HEK293 (cell line): Measurements from ENCODE around the gene HIP1.

Experiments used
- CTCF ChIA-PET: fragments of 350-600 bp; formaldehyde crosslinking; extraction: SDS; loops from one replicate; lab custom pipeline; 2021; ENCODE audit warnings: antibody characterized with exemption; lab: Yijun Ruan, JAX
- POLR2A ChIA-PET: fragments of 300-600 bp; formaldehyde crosslinking; extraction: SDS; loops from one replicate; lab custom pipeline; 2020; ENCODE audit warnings: antibody characterized with exemption, inconsistent platforms; lab: Yijun Ruan, JAX
- H3K27ac ChIP-seq: fragments of 200-500 bp; sonication (Bioruptor generic); 2 replicates; pipeline ENCODE4 v1.5.1; 2014; ENCODE audit warnings: low read depth, low read length, control low read depth, inconsistent platforms; ENCODE audit errors: extremely low read depth
- H3K36me3 ChIP-seq, 2 experiments: fragments of 200-500 bp in 1 of 2; sonication (Bioruptor generic) in 1 of 2; 1 replicate in 1 of 2; 2 replicates in 1 of 2; pipeline ENCODE4 v1.5.1; 2014 to 2017; ENCODE audit warnings: inconsistent platforms in 2 of 2, low read length in 2 of 2; ENCODE audit not compliant: control insufficient read depth in 2 of 2, insufficient read depth in 1 of 2
- H3K4me1 ChIP-seq: fragments of 200-500 bp; sonication (Bioruptor generic); 2 replicates; pipeline ENCODE4 v1.5.1; 2014; ENCODE audit warnings: mild to moderate bottlenecking, low read length, inconsistent platforms; ENCODE audit not compliant: control insufficient read depth, insufficient read depth
- H3K4me3 ChIP-seq: 2 replicates; pipeline ENCODE4 v1.5.1; 2011; ENCODE audit warnings: low read depth, mild to moderate bottlenecking, control low read depth, low read length, moderate library complexity
- H3K9me3 ChIP-seq: fragments of 200-500 bp; sonication (Bioruptor generic); 2 replicates; pipeline ENCODE4 v1.5.1; 2014; ENCODE audit warnings: low read depth, low read length, inconsistent platforms; ENCODE audit not compliant: control insufficient read depth, insufficient read depth
- PRDM10 ChIP-seq: fragments of 450-650 bp; formaldehyde crosslinking; IDR thresholded peaks from 2 replicates; pipeline ENCODE4 v1.5.1; 2016; ENCODE audit warnings: missing biosample characterization, missing genetic modification characterization
- TCF7L2 ChIP-seq: IDR thresholded peaks from 2 replicates; pipeline ENCODE4 v1.6.1; 2011; ENCODE audit warnings: low read depth, mild to moderate bottlenecking, inconsistent platforms, low read length, moderate library complexity, borderline replicate concordance
- YY1 ChIP-seq: fragments of 450-650 bp; formaldehyde crosslinking; IDR thresholded peaks from 2 replicates; pipeline ENCODE4 v1.5.1; 2018; ENCODE audit warnings: missing biosample characterization, missing genetic modification characterization
- ZIC2 ChIP-seq: fragments of 450-650 bp; formaldehyde crosslinking; IDR thresholded peaks from 2 replicates; pipeline ENCODE4 v1.5.1; 2016; ENCODE audit warnings: missing biosample characterization, missing genetic modification characterization
- ZNF202 ChIP-seq: fragments of 450-650 bp; formaldehyde crosslinking; IDR thresholded peaks from 2 replicates; pipeline ENCODE4 v1.5.1; 2016; ENCODE audit warnings: missing biosample characterization, missing genetic modification characterization, borderline replicate concordance
- ZNF239 ChIP-seq: fragments of 450-650 bp; formaldehyde crosslinking; IDR thresholded peaks from 2 replicates; pipeline ENCODE4 v1.5.1; 2016; ENCODE audit warnings: missing biosample characterization, missing genetic modification characterization
- ZNF248 ChIP-seq: fragments of 450-650 bp; formaldehyde crosslinking; IDR thresholded peaks from 2 replicates; pipeline ENCODE4 v1.5.1; 2017; ENCODE audit warnings: missing biosample characterization, missing genetic modification characterization
- ZNF394 ChIP-seq: fragments of 450-650 bp; formaldehyde crosslinking; IDR thresholded peaks from 2 replicates; pipeline ENCODE4 v1.5.1; 2016; ENCODE audit warnings: missing biosample characterization, missing genetic modification characterization, mild to moderate bottlenecking, moderate library complexity, borderline replicate concordance
- ZNF433 ChIP-seq: fragments of 450-650 bp; formaldehyde crosslinking; IDR thresholded peaks from 2 replicates; pipeline ENCODE4 v1.5.1; 2016; ENCODE audit warnings: missing biosample characterization, missing genetic modification characterization, low read depth
- ZNF558 ChIP-seq: fragments of 450-650 bp; formaldehyde crosslinking; IDR thresholded peaks from 2 replicates; pipeline ENCODE4 v1.5.1; 2016; ENCODE audit warnings: missing biosample characterization, missing genetic modification characterization
- ZNF658 ChIP-seq: fragments of 450-650 bp; formaldehyde crosslinking; IDR thresholded peaks from 2 replicates; pipeline ENCODE4; 2016; ENCODE audit warnings: missing biosample characterization, missing genetic modification characterization
- ZNF768 ChIP-seq: fragments of 450-650 bp; formaldehyde crosslinking; IDR thresholded peaks from 2 replicates; pipeline ENCODE4 v1.5.1; 2018; ENCODE audit warnings: missing biosample characterization, mild to moderate bottlenecking, missing genetic modification characterization
- ZNF837 ChIP-seq: fragments of 450-650 bp; formaldehyde crosslinking; IDR thresholded peaks from 2 replicates; pipeline ENCODE4 v1.5.1; 2016; ENCODE audit warnings: missing biosample characterization, missing genetic modification characterization
- ZSCAN16 ChIP-seq: fragments of 450-650 bp; formaldehyde crosslinking; IDR thresholded peaks from 2 replicates; pipeline ENCODE4 v1.5.1; 2016; ENCODE audit warnings: missing biosample characterization, missing genetic modification characterization
- TF ChIP-seq, protein P1 (sequence below): fragments of 450-650 bp; formaldehyde crosslinking; IDR thresholded peaks from 2 replicates; pipeline ENCODE4 v1.5.1; 2016; ENCODE audit warnings: missing biosample characterization, missing genetic modification characterization
- TF ChIP-seq, protein P2 (sequence below): fragments of 450-650 bp; formaldehyde crosslinking; conservative IDR thresholded peaks from 2 replicates; pipeline ENCODE4 v1.5.1; 2016; ENCODE audit warnings: low read depth, missing biosample characterization, missing genetic modification characterization

Gene HIP1

GRCh38 chr7:75756991-75757676 is 18.4 kb upstream of the HIP1 start:
- no peak overlapping the region for H3K4me3 ChIP-seq
- no peak for TF ChIP-seq ZNF768 (tag by site-specific recombination)
- no peak for TF ChIP-seq ZNF248 (tag by site-specific recombination)
- TF ChIP-seq ZNF239, result no peak
- TF ChIP-seq, protein P1, sequence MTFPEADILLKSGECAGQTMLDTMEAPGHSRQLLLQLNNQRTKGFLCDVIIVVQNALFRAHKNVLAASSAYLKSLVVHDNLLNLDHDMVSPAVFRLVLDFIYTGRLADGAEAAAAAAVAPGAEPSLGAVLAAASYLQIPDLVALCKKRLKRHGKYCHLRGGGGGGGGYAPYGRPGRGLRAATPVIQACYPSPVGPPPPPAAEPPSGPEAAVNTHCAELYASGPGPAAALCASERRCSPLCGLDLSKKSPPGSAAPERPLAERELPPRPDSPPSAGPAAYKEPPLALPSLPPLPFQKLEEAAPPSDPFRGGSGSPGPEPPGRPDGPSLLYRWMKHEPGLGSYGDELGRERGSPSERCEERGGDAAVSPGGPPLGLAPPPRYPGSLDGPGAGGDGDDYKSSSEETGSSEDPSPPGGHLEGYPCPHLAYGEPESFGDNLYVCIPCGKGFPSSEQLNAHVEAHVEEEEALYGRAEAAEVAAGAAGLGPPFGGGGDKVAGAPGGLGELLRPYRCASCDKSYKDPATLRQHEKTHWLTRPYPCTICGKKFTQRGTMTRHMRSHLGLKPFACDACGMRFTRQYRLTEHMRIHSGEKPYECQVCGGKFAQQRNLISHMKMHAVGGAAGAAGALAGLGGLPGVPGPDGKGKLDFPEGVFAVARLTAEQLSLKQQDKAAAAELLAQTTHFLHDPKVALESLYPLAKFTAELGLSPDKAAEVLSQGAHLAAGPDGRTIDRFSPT (tag by site-specific recombination), result no peak
- TF ChIP-seq ZNF394, result no peak
- no peak for TF ChIP-seq ZNF558 (tag by site-specific recombination)
- TF ChIP-seq ZSCAN16 (tag by site-specific recombination), result no peak
- TF ChIP-seq TCF7L2, result no peak
- TF ChIP-seq YY1 (tag by site-specific recombination), result no peak
- no peak for TF ChIP-seq ZNF433 (tag by site-specific recombination)
- TF ChIP-seq, protein P2, sequence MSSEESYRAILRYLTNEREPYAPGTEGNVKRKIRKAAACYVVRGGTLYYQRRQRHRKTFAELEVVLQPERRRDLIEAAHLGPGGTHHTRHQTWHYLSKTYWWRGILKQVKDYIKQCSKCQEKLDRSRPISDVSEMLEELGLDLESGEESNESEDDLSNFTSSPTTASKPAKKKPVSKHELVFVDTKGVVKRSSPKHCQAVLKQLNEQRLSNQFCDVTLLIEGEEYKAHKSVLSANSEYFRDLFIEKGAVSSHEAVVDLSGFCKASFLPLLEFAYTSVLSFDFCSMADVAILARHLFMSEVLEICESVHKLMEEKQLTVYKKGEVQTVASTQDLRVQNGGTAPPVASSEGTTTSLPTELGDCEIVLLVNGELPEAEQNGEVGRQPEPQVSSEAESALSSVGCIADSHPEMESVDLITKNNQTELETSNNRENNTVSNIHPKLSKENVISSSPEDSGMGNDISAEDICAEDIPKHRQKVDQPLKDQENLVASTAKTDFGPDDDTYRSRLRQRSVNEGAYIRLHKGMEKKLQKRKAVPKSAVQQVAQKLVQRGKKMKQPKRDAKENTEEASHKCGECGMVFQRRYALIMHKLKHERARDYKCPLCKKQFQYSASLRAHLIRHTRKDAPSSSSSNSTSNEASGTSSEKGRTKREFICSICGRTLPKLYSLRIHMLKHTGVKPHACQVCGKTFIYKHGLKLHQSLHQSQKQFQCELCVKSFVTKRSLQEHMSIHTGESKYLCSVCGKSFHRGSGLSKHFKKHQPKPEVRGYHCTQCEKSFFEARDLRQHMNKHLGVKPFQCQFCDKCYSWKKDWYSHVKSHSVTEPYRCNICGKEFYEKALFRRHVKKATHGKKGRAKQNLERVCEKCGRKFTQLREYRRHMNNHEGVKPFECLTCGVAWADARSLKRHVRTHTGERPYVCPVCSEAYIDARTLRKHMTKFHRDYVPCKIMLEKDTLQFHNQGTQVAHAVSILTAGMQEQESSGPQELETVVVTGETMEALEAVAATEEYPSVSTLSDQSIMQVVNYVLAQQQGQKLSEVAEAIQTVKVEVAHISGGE (tag by site-specific recombination), result no peak
- no peak for TF ChIP-seq ZNF202 (tag by site-specific recombination)
- no peaks in the 10 kb centered on the region for H3K36me3 ChIP-seq
- no peaks in the 10 kb centered on the region for H3K9me3 ChIP-seq
- no peaks in the 10 kb centered on the region for H3K4me1 ChIP-seq
- H3K27ac ChIP-seq, result no peak overlapping the region
- POLR2A ChIA-PET, result no interaction called here
- CTCF ChIA-PET, result interaction anchor here (0.5 kb wide), 2 partner anchors 85 to 92 kb away, joined by 3 read pairs; no protein-coding TSS in a partner anchor

DNA sequence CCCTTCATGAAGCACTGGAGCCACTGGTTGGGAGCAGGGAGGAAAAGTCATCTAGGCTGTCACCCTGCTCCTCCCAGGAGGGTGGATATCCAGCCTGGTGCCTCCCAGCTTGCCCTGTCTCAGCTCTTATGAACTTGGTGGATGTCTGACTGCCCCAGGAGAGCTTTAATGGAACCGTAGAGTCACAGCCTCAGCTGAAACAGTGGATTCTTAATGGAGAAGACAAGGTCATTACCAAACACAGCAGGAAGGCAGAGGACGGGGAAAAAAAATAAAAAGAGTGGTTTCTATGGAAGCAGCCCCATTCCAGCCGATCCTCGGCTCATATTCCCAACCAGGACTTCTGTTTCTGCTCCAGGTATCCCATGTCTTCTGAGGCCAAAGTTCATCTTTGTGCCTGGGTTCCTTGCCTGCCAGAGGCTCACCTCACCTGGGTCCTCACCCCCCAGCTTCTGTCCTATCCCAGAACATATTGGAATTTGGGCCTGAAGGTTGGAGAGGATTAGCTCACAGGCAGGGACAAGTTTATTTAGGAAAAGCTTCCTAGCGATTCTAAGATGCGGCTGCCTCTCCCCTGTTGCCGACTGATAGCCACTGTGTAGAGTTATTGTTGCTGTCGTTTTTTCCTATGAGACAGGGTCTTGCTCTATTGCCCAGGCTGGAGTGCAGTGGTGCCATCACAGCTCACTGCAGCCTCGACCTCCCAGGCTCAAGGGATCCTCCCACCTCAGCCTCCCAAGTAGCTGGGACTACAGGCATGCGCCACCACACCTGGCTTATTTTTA is 17.7 kb upstream of the HIP1 start:
- Histone ChIP-seq H3K4me3 (no peak overlapping the region), H3K36me3 (no peaks in the 10 kb centered on the region), H3K9me3 (no peaks in the 10 kb centered on the region), H3K27ac (no peak overlapping the region)
- POLR2A ChIA-PET, result no interaction called here
- TF ChIP-seq ZIC2 (tag by site-specific recombination) (0 out of 2 replicates have a peak, but pooled peaks have one; percentile 13), ZNF837 (no peak)
- TF ChIP-seq, all 188 proteins: peak for 1
- H3K4me1 ChIP-seq, result no peaks in the 10 kb centered on the region
- CTCF ChIA-PET, result interaction anchor here (1.1 kb wide), 1 partner anchor 19 kb away, joined by 5 read pairs; no protein-coding TSS in a partner anchor

DNA sequence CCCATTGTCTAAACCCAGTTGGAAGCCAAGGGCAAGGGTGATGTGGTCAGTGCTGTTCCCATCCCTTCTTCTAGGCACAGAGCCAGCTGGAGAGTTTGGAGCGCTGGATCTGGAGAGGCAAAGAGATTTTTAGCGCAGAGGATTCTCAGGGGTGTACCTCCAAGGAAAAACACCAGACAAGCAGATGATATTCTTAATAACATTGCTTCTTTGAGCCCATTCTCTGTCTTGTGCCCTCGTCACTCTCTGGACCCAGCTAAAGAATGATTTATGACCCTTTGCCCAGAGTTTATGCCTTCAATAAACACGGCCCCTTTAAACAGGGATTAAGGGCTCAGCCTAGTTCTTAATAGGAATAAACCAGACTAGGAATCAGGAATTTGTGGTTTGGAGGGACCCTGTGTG is 4.7 kb upstream of the HIP1 start:
- H3K36me3 ChIP-seq, result no peaks in the 10 kb centered on the region
- TF ChIP-seq ZNF658 (tag by site-specific recombination), result no peak
- 0 out of 2 replicates have a peak, but pooled peaks have one; percentile 28 for TF ChIP-seq PRDM10
- H3K27ac ChIP-seq, result no peak overlapping the region
- ChIA-PET CTCF (interaction anchor here (0.7 kb wide), 1 partner anchor 463 kb away, joined by 3 read pairs; no protein-coding TSS in a partner anchor), POLR2A (no interaction called here)
- no peaks in the 10 kb centered on the region for H3K4me1 ChIP-seq
- no peak overlapping the region for H3K4me3 ChIP-seq
- no peaks in the 10 kb centered on the region for H3K9me3 ChIP-seq
